OCI-M1 (cell line): ENCODE data around the gene NRG3.
A peak's percentile ranks its signal among the peaks of the same experiment; 100 is the strongest.

Source experiments
- DNase-seq: peaks from one replicate; lab custom pipeline; 2025; lab: John Stamatoyannopoulos, UW

Gene NRG3

DNA sequence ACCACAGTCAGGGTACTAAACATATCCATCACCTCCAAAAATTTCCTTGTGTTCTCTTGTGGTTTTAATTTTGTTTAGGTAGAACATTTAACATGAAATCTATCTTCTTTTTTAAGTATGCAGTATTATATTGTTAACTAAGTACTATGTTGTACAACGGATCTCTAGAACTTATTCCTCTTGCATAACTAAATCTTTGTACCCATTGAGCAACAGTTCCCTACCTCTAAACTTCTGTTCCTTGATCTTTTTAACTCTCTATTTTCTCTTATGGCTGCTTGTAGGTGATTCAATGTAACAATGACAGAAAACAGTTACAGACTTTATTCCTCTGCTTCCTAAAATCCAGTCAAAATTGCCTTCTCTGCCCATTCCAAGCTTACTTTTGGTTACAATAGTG, 9.9 kb downstream of the NRG3 start:
- no peak for DNase-seq

DNA sequence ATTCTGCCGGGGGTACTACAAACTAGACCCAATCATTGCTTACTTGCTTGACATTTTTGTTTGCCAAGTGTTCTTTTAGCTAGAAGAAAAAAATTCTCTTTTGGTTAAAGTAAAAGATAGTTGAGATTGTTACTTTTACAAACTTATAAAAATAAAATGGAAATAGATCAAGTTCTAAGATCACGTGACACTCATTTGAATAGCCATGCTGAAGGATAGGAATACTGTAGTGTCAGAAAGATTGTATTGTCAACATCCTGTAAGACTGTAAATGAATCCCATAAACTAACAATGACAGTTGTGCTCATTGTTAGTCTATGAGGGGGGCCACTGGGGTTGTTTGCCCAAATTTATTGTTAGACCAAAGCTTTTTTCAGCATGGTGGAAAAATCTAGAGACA, 10.5 kb downstream of the NRG3 start:
- no peak for DNase-seq

DNA sequence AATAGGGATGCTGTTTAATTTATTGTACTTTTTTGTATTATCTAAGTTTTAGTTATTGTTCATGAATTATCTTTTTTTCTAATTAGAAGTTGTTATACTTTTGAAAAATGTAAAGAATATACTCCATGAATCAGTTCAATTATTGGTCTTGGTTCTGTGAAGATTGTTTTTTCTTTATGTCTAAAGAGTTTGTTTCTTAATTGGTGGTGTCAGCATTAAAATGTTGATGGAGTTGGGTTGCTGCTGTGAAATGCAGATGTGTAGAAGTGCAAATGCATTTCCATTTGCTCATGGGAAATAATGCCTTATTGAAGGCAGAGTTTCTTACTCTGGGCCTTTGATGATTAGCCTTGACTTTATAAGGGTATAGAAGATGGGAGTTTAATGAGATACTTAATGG, 11.9 kb downstream of the NRG3 start:
- DNase-seq = no peak

DNA sequence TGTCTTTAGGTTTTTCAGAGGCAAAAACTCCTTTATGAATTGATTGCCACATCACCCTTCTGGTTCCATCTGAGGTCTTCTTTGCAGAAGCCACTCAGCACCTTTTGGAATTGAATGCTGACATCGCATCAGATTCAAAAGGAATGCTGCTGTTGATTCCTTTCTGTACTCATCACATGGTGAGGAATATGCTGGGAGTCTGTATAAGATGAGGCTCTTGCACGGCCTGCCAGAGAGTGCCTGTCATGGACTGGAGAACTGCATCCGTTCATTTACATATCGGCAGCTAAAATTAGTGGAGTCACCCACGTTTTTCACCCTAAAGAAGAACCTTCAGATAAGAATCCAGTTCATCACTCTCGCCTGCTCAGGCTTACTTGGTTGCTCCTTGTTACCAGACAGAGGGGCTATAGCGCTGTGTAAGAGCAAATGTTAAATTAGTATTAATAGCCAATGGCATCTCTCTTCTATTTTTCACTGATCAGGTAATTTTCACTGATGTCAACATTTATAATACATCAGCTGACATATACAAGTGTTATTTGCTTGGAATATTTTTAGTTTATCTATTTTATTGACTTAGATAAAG, 14.3 kb downstream of the NRG3 start:
- no peak for DNase-seq

DNA sequence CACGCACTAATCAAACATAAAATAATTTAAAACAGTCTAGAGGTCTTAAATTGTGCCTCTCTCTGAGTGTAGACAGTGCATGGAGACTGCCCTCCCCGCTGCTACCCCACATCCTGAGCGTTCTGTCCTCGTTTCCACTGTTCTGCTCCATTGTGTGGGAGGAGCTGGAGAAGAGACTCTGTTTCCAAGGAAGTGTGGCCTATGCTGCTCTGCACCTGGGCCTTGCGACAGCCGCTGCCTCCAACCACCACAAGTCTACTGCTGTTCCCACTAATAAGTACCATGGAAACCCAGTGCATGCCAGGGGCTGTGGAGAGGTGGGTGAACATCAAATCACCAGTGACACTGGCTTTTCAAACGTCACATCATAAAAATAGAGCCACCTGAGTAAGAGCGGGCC, 19.6 kb downstream of the NRG3 start:
- DNase-seq = no peak

DNA sequence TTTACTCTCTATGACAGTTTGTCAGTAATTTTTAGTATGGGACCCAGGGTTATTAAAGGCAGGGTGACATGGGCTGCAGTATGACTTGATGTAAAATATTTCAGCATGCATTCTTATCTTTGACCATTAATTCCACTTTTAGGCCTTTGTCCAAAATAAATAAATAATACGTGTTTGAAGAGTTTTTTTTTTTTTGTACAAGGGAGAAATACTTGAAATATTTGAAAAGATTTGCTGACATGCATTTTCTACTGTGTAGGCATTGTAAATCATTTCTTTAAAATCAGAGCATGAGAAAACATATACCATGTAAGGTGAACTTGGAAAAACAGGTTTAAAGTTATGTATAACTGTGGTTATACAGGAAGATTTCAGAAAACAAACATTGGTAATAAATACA, 23.5 kb downstream of the NRG3 start:
- no peak for DNase-seq

DNA sequence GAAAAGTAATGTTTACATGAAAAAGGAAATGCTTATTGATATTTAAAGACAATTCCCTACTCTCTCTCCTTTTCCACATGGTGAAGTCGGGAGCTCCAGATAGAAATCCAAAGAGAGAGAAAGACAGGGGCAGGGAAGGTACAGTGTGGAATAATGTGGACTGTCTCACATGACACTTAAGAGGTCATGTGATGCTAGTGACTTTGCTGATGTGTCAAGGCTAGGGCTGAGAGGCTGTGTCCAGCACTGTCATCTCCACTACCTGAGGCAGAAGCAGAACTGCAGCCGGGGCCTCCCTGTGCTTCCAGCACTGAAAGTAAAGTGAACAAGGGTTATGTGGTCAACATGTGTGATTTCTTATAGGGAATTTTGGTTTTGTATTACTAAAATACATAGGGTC, 26.0 kb downstream of the NRG3 start:
- no peak for DNase-seq

DNA sequence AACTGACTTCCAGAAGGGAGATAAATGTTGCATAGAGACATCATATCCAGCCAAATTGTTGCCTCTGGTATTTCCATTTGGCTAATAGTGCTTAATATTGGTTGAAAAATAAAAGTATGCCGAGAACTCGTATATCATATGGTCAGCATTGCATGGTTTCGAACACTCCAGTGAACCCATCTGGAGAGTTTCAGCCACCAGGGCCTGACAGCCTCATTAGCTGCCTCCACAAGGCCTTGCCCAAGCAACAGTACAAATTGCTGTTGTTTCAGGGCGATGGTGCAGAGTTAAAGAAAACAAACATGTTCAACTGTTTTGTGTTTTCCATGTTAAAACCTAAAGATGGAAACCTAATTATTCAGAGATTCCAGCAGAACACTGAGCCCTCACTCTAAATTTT, 28.5 kb downstream of the NRG3 start:
- DNase-seq = no peak

DNA sequence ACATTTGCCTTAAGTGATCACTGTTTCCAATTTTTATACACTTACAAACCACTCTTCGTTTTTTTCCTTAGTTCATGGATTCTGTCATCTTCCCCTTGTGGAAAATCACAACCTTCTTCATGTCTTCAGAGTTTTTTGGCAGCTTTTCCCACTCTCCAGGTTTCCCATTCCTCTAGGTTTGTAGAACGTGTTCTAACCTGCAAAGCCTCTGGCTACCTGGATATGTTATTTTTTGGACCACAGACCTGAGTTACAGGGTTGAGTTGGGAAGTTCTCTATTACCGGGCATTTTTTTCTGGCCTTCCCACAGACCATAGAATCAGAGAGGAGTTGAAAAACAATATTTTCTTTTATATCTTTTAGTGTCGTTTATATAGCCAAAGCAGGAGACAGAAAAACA, 30.2 kb downstream of the NRG3 start:
- DNase-seq = no peak

DNA sequence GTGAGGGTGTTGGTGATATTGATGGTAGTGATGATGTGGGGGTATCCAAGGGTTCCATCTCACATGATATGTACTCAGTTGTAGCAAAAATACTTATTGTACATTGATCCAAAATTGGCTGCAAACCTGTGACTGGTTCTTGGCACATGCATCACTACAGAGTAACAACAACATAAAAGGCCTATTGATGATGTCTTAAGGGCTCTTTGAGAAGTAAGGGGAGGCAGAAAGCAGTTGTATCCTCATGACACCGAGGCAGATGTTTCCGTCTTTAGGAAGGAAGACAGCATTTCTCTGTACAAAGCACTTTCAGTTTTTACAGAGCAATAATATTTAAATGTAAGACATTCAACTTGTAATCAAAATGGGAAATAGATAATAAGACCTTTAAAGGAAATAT, 34.5 kb downstream of the NRG3 start:
- no peak for DNase-seq

DNA sequence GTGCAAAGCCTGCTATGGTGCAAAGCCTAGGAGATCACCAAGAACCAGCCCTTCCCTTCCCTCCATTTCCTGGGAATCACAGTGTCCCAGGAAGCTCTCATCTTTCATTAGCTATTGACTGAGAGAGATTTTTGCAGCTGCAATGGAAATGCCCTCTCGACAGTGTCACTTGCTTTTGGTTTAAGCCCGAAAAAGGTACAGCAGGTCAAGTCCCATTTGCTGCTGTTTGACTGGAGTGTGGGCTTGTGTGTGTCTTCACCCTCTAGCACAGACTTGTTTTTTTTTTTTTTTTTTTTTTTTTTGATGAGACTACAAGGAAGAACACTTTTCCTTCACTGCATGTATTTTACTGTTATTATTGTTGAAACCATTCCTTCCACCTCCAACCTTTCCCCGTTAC, 36.3 kb downstream of the NRG3 start:
- DNase-seq = no peak

DNA sequence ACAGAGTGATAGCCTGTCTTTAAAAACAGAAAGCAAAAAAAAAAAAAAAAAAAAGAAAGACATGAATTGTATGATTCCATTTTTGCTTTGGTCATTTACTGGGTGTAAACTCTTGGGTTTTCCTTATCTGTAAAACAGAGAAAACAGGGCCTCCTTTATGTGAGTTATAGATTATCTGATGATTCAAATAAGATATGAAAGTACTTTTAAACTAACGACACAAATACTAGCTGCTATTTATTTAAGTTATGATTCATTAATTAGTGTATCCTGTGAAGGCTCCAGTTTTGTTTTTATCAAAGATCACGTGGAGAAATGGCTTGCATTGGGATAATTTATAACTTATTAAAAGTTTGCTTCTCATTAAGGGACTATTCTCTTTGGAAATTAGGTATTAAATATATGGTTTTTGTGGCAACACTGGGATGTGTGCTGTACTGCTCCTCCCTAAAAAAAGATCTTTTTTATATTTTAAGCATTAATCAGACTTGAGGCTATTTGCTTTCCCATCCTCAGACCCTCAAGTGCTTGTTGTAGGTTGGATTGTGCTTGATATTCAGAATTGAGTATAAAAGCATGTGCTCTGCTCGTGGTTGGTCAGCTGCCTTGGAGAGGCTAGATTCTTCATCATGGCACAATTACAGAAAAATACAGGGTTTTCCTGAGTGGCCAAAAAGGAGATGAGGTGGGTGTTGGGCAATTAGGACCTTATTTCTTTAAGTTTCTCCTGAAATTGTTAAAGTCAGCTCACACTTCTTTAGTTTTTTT, 39.9 kb downstream of the NRG3 start:
- DNase-seq = no peak

DNA sequence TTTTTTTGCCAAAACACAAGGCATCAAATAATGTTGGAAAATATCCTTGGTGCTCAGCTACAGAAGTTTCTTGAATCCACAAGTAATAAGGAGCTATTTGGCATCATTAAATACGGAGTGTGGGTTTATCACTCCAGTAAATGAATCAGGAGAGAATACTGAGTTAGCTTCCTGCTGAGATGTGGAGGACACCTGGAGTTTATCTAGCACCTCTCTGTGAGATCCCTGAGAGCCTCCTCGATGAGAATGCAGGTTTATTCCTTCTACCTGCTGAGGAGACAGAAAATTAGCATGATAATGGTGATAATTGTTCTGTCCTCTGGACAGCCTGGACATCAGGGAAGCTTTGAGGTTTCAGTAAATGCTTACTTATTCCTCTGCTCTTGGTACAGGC, 40.5 kb downstream of the NRG3 start:
- DNase-seq = no peak

DNA sequence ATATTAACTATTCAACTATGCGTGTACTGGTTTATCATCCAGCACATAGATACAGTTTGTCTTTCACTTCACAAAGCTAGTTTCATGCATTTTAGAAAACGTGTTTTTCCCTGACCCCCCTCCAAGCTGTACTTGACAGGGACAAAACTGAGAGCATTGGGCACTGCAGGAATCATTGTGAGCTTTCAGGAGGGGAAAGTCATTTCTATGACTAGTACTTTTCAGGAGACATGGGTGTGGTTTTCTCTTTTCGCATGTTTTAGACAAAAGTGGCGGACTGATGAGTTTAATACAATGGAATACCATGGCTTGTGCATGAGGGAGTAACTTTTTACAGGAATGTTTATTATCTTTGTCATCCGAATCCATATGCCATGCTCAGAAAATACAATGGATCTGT, 42.7 kb downstream of the NRG3 start:
- no peak for DNase-seq

DNA sequence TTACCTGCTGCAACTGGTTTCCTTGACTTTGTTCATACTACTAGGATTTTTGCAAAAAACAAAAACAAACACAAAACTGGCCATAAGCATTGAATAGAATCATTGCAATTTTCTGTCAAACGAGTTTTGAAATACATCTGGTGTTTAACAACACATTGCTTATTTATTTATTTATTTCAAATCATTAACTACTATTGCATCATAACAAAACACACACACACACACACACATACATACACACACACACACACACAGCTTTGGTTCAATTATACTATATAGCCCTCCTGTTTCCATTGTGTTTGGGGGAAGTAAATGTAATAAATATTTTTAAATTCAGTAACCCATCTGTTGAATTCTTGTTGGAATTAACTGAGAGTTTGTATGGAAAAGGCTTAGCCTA, 43.8 kb downstream of the NRG3 start:
- DNase-seq = no peak

DNA sequence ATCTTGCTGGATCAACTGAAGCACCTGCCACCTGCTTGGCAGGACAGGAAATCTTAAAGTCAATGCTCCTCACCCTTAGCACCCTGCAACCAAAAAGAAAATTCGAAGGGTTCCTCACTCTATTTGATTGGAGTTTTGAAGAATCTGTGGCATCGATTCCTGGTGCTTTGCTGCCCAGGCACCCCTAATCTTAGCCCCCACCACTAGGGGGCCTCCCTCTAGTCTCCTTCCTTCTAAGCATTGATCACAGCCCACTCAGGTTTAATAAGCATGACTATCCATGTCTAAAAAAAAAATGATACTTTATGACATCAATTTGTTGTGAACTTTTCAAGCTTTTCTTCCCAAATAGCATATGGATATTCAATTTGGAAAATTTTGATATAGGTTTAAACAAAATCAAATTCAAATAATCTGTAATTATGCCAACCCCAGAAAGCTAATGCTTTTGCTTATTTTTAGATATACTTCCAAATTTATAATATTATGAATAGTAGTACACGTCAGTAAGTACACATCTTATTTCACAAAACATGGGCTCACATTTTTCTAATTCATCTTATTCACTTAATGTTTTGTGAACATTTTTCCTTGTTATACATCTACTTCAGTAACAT, 45.3 kb downstream of the NRG3 start:
- peak; percentile 26 for DNase-seq

DNA sequence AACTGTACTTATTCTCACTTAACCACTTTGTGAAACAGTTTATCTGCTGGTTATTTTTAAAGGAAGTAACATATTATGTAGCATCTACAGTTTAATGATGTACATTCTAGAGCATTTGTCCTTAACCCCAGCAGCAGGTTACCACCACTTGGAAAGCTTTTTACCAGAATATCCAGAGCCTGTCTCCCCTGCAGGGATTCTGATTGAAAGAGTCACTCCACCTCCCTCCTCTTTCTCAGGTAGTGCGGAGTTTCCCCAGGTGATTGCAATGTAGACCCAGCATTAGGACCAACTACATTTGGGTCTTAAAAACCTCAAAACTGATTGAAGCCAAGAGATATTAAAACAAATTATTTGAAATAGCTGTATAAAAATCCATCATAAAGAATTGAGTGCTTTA, 53.1 kb downstream of the NRG3 start:
- DNase-seq = no peak

DNA sequence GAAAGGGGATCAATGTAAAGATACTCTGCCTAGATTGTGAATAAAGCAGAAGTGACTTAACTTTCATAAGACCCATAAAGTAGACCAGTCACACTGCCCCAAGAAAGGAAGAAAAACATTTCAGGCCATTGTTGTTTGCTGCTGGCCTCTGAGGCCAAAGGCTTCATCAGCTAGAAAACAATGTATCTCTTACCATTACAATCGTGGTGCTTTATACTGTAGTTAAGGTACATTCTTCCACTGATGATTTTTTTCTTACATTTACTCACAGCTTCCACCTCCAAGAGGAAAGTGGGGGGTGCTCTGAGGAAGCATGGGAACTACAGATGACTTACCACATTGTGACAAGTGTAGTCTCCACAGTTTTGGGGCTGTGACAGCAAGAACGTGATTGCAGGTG, 68.6 kb downstream of the NRG3 start:
- DNase-seq = no peak

DNA sequence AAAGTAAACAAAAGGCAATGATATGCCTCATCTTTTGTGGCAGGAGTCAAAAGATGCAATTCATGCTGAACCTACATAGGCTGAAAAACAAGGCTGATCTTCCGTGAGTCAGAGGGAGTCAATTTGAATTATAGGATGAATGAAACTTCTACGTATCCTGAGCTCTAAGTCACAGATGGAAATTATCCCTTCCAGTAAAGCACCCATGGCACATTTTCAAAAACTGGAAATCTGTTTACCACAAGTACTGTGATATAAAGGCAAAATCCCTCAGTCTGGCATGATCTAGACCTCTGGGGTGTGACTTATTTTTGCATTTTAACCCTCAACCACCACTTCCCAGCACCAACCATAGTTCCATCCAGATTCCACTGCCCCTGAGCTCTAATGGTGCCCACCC, 69.6 kb downstream of the NRG3 start:
- DNase-seq = no peak

DNA sequence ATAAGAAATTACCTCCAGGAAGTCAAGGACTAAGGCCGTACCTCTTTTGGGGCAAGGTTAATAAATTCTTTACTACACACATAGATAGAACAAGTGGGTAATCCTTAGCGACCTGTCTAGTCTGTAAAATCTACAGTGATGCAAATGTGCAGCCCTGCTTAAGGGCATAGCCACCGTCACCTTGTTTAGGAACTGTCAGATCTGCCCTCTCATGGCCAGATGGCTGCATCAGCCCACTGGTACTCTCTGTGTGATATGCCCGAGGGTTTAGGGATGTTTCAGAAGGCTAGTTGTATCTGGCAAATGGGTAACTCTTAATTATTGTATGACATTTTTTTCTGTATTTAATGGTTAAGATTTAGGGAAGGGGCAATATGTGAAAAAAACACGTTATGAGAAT, 74.3 kb downstream of the NRG3 start:
- DNase-seq = no peak

DNA sequence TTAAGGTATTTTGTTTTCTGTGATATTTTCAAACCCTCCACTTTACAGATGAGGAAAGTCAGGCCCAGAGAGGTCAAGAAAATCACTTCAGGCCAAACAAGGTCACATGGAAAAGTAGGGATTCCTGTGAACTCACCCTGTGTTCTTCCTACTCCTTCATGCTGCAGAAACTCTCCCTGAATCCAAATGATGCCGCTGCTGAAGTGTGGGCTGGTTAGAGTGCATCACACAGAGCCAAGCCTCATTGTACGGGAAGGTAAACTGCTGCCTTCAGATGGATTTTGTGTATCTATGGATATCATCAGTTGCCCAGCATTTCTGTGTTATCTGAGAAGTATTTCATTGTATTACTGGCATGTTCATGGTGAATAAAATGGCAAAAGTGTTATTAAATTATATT, 75.4 kb downstream of the NRG3 start:
- DNase-seq = no peak

DNA sequence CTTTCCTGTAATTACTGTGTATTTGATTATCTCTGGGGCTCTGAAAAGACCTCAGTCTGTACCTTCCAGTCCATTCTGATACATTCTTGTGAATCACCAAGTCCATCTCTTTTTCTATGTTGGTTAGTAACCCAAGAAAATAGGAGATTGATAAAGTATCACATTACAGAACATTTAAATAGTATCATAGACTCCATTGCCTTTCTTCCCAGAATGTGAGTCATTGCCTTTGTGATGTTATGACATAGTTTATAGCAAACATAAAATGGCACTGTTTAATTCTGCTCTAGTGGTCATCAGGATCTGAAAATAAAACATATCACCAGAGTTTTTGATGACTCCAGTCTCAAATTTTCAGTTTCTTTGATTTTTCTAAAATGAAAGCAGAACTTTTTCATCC, 78.4 kb downstream of the NRG3 start:
- no peak for DNase-seq

DNA sequence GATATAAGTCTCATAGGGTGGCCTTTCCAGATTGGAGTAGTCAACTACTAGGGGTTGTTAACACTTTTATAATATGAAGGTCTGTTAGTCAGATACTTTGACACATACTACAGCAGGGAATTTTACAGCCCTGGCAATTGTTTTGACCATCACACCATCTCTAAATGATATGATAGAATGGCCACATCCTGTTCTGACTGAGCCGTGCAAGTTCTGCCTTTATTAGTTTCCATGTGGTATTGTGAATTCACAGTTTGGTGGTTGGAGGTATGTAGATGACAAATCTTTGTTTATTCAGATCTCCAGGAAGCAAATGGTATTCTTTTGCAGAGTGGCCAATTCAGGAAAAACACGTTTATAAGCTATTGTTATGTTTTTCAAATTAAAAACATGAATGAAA, 83.0 kb downstream of the NRG3 start:
- no peak for DNase-seq

DNA sequence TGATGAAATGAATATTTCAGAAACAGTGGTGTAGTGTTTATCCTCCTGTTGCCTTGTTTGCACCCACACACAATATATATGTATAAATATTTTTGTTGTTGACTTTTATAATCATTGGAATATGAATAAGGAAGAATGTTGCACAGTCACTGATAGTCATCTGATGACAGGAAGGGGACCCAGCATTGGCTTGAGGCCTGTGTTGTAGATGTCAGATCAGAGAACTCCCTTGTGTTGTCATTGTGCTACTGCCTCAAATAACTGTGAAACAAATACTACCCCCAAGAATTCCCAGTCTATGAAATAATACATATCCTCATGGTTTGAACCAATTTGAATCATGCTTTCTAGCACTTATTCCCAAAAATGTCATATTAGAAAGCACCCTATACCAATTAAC, 84.0 kb downstream of the NRG3 start:
- DNase-seq = no peak
